K562 treated with DMSO at 1 percent for 48 hours (cell line): ENCODE results near the gene CYP4F8. TPM values are rescaled to one million over a fixed set of nuclear protein-coding genes. Genes with fewer than 3 reads are reported as not detected.

Source experiments
- total RNA-seq: library from RNA; unstranded; fragments of 300-600 nt; gene quantifications from 2 replicates; pipeline ENCODE4 v1.2.3, GENCODE V29; 2022; ENCODE audit warnings: low replicate concordance; ENCODE audit errors: extremely low read depth

Gene CYP4F8, protein sequence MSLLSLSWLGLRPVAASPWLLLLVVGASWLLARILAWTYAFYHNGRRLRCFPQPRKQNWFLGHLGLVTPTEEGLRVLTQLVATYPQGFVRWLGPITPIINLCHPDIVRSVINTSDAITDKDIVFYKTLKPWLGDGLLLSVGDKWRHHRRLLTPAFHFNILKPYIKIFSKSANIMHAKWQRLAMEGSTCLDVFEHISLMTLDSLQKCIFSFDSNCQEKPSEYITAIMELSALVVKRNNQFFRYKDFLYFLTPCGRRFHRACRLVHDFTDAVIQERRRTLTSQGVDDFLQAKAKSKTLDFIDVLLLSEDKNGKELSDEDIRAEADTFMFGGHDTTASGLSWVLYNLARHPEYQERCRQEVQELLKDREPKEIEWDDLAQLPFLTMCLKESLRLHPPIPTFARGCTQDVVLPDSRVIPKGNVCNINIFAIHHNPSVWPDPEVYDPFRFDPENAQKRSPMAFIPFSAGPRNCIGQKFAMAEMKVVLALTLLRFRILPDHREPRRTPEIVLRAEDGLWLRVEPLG
- not detected in 2 replicates for total RNA-seq

GRCh38 chr19:15614507-15615379 lies at the start of gene CYP4F8:
TSS of gene CYP4F8 (plus strand) at chr19:15615218. CDS start at chr19:15615617, 399 bp downstream.

GRCh38 chr19:15640294-15640903 lies 25.4 kb downstream of the CYP4F8 start, which contains the start of gene CYP4F3:
TSS of gene CYP4F3 (plus strand) at chr19:15640897. CDS start at chr19:15641416, 519 bp downstream.

DNA sequence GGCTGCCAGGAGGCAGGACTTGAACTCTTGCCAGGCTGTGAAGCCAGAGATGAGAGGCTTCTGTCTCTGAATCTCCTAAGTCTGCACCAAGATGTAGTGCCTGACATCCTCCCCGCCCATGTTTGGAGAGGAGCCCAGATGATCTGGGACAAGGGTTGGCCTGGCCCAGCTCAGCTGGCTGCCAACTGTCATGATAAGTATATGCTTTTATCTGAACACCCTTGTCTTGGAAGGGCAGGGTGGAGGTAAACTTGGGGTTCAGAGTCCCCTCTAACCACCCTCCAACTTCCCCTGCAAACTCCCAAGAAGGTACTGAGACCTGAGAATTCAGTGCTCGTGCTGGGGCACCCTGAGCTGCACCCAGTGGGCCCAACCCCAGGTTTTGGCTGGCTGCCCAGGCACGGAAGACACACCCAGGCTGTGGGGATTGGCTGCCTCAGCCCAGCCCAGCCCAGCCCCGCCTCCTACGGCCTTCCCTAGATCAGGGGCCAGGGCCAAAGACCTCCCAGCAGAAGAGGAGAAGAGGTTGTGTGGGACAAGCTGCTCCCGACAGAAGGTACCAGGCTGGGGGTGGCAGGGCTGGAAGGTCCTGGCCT lies 57.7 kb downstream of the CYP4F8 start, which contains the start of gene CYP4F12:
Gene CYP4F12 (plus strand): TSS at position 508 of the 596 bp plus-strand sequence. CDS start 443 bp downstream, outside the sequence.

Other genes with a start within 250 kb of the CYP4F8 start
- not detected in 2 replicates for gene AKAP8, start 235.4 kb upstream of the CYP4F8 start, total RNA-seq
- not detected in 2 replicates for gene AKAP8L, start 196.2 kb upstream of the CYP4F8 start, total RNA-seq
- not detected in 2 replicates for gene WIZ, start 165.3 kb upstream of the CYP4F8 start, total RNA-seq
- gene RASAL3, start 150.7 kb upstream of the CYP4F8 start, total RNA-seq: not detected in 2 replicates
- not detected in 2 replicates for gene PGLYRP2, start 135.7 kb upstream of the CYP4F8 start, total RNA-seq
- gene CYP4F22, start 106.7 kb upstream of the CYP4F8 start, total RNA-seq: not detected in 2 replicates
- not detected in 2 replicates for gene CYP4F3, start 25.7 kb downstream of the CYP4F8 start, total RNA-seq
- gene CYP4F12, start 57.9 kb downstream of the CYP4F8 start, total RNA-seq: not detected in 2 replicates
- gene OR10H2, start 112.8 kb downstream of the CYP4F8 start, total RNA-seq: not detected in 2 replicates
- not detected in 2 replicates for gene OR10H3, start 122.8 kb downstream of the CYP4F8 start, total RNA-seq
- gene OR10H5, start 172.4 kb downstream of the CYP4F8 start, total RNA-seq: not detected in 2 replicates
- gene OR10H1, start 200.4 kb downstream of the CYP4F8 start, total RNA-seq: not detected in 2 replicates